Measurements from ENCODE around the gene DIS3L2. TPM values are rescaled to one million over a fixed set of nuclear protein-coding genes. Genes with fewer than 3 reads are reported as not detected.

DIS3L2 gene
- total RNA-seq, 2 donors from 2014 or later, result 21.6 to 30.2 TPM

GRCh38 chr2:232200195-232200594 lies 238.7 kb downstream of the DIS3L2 start:
- no peak overlapping the region for H3K27ac Mint-ChIP-seq
- no peaks in the 10 kb centered on the region for H3K27me3 Mint-ChIP-seq
- ATAC-seq (replicated peaks), result no peak
- no peaks in the 10 kb centered on the region for H3K9me3 Mint-ChIP-seq
- no peak overlapping the region for H3K4me3 Mint-ChIP-seq
- peaks cover 28% of the 10 kb centered on the region for H3K36me3 Mint-ChIP-seq (ENCODE audit: low read depth)
- H3K4me1 Mint-ChIP-seq, result no peaks in the 10 kb centered on the region

- no peak for ATAC-seq (replicated peaks)
Measured at GRCh38 chr2:232203166-232203891, 241.8 kb downstream of the DIS3L2 start.

GRCh38 chr2:232203936-232204335 lies 242.4 kb downstream of the DIS3L2 start:
- Mint-ChIP-seq H3K27ac (no peak overlapping the region), H3K9me3 (no peaks in the 10 kb centered on the region), H3K4me3 (no peak overlapping the region), H3K27me3 (no peaks in the 10 kb centered on the region), H3K36me3 (ENCODE audit: low read depth) (peaks cover 23% of the 10 kb centered on the region), H3K4me1 (no peaks in the 10 kb centered on the region)
- ATAC-seq (replicated peaks), result no peak

More at GRCh38 chr2:232203166-232203891, 241.8 kb downstream of the DIS3L2 start:
- Mint-ChIP-seq H3K4me3 (no peak overlapping the region), H3K27me3 (no peaks in the 10 kb centered on the region), H3K4me1 (no peaks in the 10 kb centered on the region), H3K9me3 (no peaks in the 10 kb centered on the region), H3K27ac (no peak overlapping the region), H3K36me3 (ENCODE audit: low read depth) (peaks cover 28% of the 10 kb centered on the region)

GRCh38 chr2:232204457-232204931 lies 243.0 kb downstream of the DIS3L2 start:
- Mint-ChIP-seq H3K9me3 (no peaks in the 10 kb centered on the region), H3K27ac (no peak overlapping the region), H3K4me1 (no peaks in the 10 kb centered on the region), H3K4me3 (no peak overlapping the region), H3K36me3 (ENCODE audit: low read depth) (peaks cover 26% of the 10 kb centered on the region), H3K27me3 (no peaks in the 10 kb centered on the region)
- ATAC-seq (replicated peaks), result no peak

- Mint-ChIP-seq H3K4me1 (peaks cover 2% of the 10 kb centered on the region), H3K9me3 (no peaks in the 10 kb centered on the region), H3K27ac (no peak overlapping the region), H3K27me3 (no peaks in the 10 kb centered on the region), H3K4me3 (no peak overlapping the region), H3K36me3 (ENCODE audit: low read depth) (peaks cover 28% of the 10 kb centered on the region)
- no peak for ATAC-seq (replicated peaks)
Measured at GRCh38 chr2:232207174-232207573, 245.7 kb downstream of the DIS3L2 start.

- no peak overlapping the region for H3K4me3 Mint-ChIP-seq
- H3K36me3 Mint-ChIP-seq (ENCODE audit: low read depth), result peaks cover 48% of the 10 kb centered on the region
- H3K4me1 Mint-ChIP-seq, result peaks cover 4% of the 10 kb centered on the region
- H3K27ac Mint-ChIP-seq, result no peak overlapping the region
- no peaks in the 10 kb centered on the region for H3K9me3 Mint-ChIP-seq
- ATAC-seq (replicated peaks), result no peak
- no peaks in the 10 kb centered on the region for H3K27me3 Mint-ChIP-seq
Measured at GRCh38 chr2:232210306-232210705, 248.8 kb downstream of the DIS3L2 start.

- Mint-ChIP-seq H3K9me3 (no peaks in the 10 kb centered on the region), H3K36me3 (ENCODE audit: low read depth) (peaks cover 48% of the 10 kb centered on the region), H3K27me3 (no peaks in the 10 kb centered on the region), H3K27ac (no peak overlapping the region), H3K4me1 (peaks cover 11% of the 10 kb centered on the region), H3K4me3 (no peak overlapping the region)
- peak; percentile 29 for ATAC-seq (replicated peaks)
Measured at GRCh38 chr2:232211743-232212686, 250.5 kb downstream of the DIS3L2 start.

- Mint-ChIP-seq H3K27me3 (no peaks in the 10 kb centered on the region), H3K9me3 (no peaks in the 10 kb centered on the region), H3K36me3 (ENCODE audit: low read depth) (peaks cover 48% of the 10 kb centered on the region), H3K4me3 (no peak overlapping the region), H3K4me1 (peaks cover 11% of the 10 kb centered on the region), H3K27ac (no peak overlapping the region)
- ATAC-seq (replicated peaks), result no peak
Measured at GRCh38 chr2:232213176-232213575, 251.7 kb downstream of the DIS3L2 start.

- no peak overlapping the region for H3K4me3 Mint-ChIP-seq
- no peaks in the 10 kb centered on the region for H3K27me3 Mint-ChIP-seq
- H3K36me3 Mint-ChIP-seq (ENCODE audit: low read depth), result peaks cover 47% of the 10 kb centered on the region
- no peak for ATAC-seq (replicated peaks)
- no peaks in the 10 kb centered on the region for H3K9me3 Mint-ChIP-seq
- H3K4me1 Mint-ChIP-seq, result peaks cover 15% of the 10 kb centered on the region
- H3K27ac Mint-ChIP-seq, result no peak overlapping the region
Measured at GRCh38 chr2:232214053-232214452, 252.5 kb downstream of the DIS3L2 start.

DNA sequence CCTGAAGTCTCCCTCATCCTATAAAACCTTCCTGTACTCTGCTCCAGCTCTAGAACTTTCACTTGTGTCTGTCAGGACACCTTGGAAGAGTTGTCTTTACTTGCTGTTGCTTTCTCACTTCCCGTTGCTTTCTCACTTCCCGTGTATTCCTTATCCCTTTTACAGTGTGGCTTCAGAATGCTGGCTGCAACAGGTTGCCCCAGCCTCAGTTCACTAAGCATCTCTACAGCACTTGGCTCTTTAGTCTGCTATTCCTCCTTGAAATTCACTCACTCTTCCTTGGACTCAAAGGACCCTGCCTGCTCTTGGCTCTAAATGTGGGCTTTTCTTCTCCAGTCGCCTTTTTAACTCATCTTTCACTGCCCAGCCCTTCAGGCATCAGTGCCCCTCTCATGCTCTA lies 254.5 kb downstream of the DIS3L2 start:
- no peak for ATAC-seq (replicated peaks)
- H3K4me3 Mint-ChIP-seq, result no peak overlapping the region
- H3K27ac Mint-ChIP-seq, result peak overlapping the region; percentile 3
- H3K9me3 Mint-ChIP-seq, result no peaks in the 10 kb centered on the region
- no peaks in the 10 kb centered on the region for H3K27me3 Mint-ChIP-seq
- H3K4me1 Mint-ChIP-seq, result peaks cover 24% of the 10 kb centered on the region
- peaks cover 27% of the 10 kb centered on the region for H3K36me3 Mint-ChIP-seq (ENCODE audit: low read depth)

- no peaks in the 10 kb centered on the region for H3K9me3 Mint-ChIP-seq
- no peak overlapping the region for H3K4me3 Mint-ChIP-seq
- no peak for ATAC-seq (replicated peaks)
- peak overlapping the region; percentile 28 for H3K27ac Mint-ChIP-seq
- H3K36me3 Mint-ChIP-seq (ENCODE audit: low read depth), result peaks cover 16% of the 10 kb centered on the region
- H3K4me1 Mint-ChIP-seq, result peaks cover 20% of the 10 kb centered on the region
- H3K27me3 Mint-ChIP-seq, result no peaks in the 10 kb centered on the region
Measured at GRCh38 chr2:232218778-232219495, 257.4 kb downstream of the DIS3L2 start.

- ATAC-seq (replicated peaks), result no peak
- H3K27me3 Mint-ChIP-seq, result no peaks in the 10 kb centered on the region
- H3K4me3 Mint-ChIP-seq, result no peak overlapping the region
- H3K27ac Mint-ChIP-seq, result peak overlapping the region; percentile 28
- H3K9me3 Mint-ChIP-seq, result no peaks in the 10 kb centered on the region
- peaks cover 12% of the 10 kb centered on the region for H3K36me3 Mint-ChIP-seq (ENCODE audit: low read depth)
- H3K4me1 Mint-ChIP-seq, result peaks cover 20% of the 10 kb centered on the region
Measured at GRCh38 chr2:232219496-232219870, 258.0 kb downstream of the DIS3L2 start.

DNA sequence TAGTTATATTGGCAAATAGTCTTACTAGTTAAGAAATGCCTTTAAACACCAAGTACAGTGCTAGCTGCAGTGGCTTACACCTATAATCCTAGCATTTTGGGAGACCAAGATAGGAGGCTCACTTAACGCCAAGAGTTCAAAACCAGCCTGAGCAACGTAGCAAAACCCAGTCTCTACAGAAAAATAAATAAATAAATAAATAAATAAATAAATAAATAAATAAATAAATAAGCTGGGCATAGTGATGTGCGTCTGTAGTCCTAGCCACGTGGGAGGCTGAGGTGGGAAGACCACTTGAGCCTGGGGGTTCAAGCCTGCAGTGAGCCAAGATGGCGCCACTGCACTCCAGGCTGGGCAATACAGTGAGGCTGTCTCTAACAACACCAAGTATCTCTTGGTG lies 258.4 kb downstream of the DIS3L2 start:
- ATAC-seq (replicated peaks), result no peak
- Mint-ChIP-seq H3K4me3 (no peak overlapping the region), H3K4me1 (peaks cover 20% of the 10 kb centered on the region), H3K36me3 (ENCODE audit: low read depth) (peaks cover 11% of the 10 kb centered on the region), H3K27me3 (no peaks in the 10 kb centered on the region), H3K9me3 (no peaks in the 10 kb centered on the region), H3K27ac (no peak overlapping the region)

- Mint-ChIP-seq H3K36me3 (ENCODE audit: low read depth) (peaks cover 11% of the 10 kb centered on the region), H3K4me1 (no peaks in the 10 kb centered on the region), H3K27ac (no peak overlapping the region), H3K27me3 (no peaks in the 10 kb centered on the region), H3K9me3 (no peaks in the 10 kb centered on the region), H3K4me3 (no peak overlapping the region)
- no peak for ATAC-seq (replicated peaks)
Measured at GRCh38 chr2:232225429-232225828, 263.9 kb downstream of the DIS3L2 start.
